Measurements from ENCODE around the gene DPH3.

Gene DPH3

DNA sequence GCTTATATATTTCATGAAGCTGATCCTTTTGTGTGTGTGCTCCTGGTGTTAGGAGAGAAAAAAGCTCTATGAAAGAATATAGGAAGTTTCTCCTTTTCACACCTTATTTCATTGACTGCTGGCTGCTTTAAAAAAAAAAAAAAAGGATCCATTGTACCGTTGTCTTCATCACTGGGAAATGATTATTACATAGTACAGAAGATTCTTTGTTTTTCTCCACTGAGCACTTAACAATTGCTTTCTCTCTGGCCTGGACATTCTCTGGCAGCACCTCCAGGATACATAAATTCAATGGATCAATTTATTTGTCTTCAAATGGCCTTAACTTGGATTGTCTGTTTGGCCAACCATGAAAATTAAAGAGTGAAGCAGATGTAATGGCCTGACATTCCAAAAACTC lies 37.2 kb downstream of the DPH3 start:
- H3K79me2 ChIP-seq (ENCODE audit: insufficient read depth, low read length), result no peaks in the 10 kb centered on the region
- no peak overlapping the region for H2AFZ ChIP-seq (ENCODE audit: low read depth, low read length, severe bottlenecking)
- no peak overlapping the region for H3K4me3 ChIP-seq (ENCODE audit: insufficient read depth, low read length, poor library complexity, severe bottlenecking)
- no peaks in the 10 kb centered on the region for H3F3A ChIP-seq (ENCODE audit: insufficient read depth)
- no peaks in the 10 kb centered on the region for H4K20me1 ChIP-seq (ENCODE audit: low read depth, low read length)
- TF ChIP-seq EZH2phosphoT487 (conservative IDR thresholded peaks at IDR 0.05; ENCODE audit: low read length), result no peak
- TF ChIP-seq, protein P1, sequence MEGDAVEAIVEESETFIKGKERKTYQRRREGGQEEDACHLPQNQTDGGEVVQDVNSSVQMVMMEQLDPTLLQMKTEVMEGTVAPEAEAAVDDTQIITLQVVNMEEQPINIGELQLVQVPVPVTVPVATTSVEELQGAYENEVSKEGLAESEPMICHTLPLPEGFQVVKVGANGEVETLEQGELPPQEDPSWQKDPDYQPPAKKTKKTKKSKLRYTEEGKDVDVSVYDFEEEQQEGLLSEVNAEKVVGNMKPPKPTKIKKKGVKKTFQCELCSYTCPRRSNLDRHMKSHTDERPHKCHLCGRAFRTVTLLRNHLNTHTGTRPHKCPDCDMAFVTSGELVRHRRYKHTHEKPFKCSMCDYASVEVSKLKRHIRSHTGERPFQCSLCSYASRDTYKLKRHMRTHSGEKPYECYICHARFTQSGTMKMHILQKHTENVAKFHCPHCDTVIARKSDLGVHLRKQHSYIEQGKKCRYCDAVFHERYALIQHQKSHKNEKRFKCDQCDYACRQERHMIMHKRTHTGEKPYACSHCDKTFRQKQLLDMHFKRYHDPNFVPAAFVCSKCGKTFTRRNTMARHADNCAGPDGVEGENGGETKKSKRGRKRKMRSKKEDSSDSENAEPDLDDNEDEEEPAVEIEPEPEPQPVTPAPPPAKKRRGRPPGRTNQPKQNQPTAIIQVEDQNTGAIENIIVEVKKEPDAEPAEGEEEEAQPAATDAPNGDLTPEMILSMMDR (IDR thresholded peaks at IDR 0.05; ENCODE audit: insufficient read depth, low read length, poor library complexity, severe bottlenecking), result no peak
- no peak overlapping the region for H3K27ac ChIP-seq (ENCODE audit: low read depth, low read length)
- H3K9me2 ChIP-seq (replicated peaks; ENCODE audit: insufficient read depth, low read length), result no peaks in the 10 kb centered on the region
- no peak overlapping the region for H3K4me2 ChIP-seq (ENCODE audit: low read depth, low read length, poor library complexity, severe bottlenecking)
- no peaks in the 10 kb centered on the region for H3K9me3 ChIP-seq (ENCODE audit: insufficient read depth, low read length)
- no peaks in the 10 kb centered on the region for H3K36me3 ChIP-seq (ENCODE audit: low read length)
- H3K27me3 ChIP-seq (ENCODE audit: low read length), result no peaks in the 10 kb centered on the region
- no peak overlapping the region for H3K9ac ChIP-seq (ENCODE audit: low read length)

DNA sequence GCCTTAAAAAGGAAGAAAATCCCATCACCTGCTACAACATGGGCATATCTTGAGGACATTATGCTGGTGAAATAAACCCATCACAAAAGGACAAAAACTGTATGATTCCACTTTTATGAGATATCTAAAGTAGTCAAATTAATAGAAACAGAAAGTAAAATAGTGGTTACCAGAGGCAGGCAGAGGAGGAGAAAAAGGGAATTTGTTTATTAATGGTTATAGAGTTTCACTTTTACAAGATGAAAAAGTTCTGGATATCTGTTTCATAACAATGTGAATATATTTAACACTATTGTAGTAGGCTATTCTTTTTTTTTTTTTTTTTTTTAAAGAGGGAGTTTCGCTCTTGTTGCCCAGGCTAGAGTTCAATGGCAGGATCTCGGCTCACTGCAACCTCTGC lies 40.4 kb downstream of the DPH3 start:
- no peaks in the 10 kb centered on the region for H3K9me2 ChIP-seq (replicated peaks; ENCODE audit: insufficient read depth, low read length)
- no peaks in the 10 kb centered on the region for H4K20me1 ChIP-seq (ENCODE audit: low read depth, low read length)
- H3K79me2 ChIP-seq (ENCODE audit: insufficient read depth, low read length), result no peaks in the 10 kb centered on the region
- H3K9me3 ChIP-seq (ENCODE audit: insufficient read depth, low read length), result no peaks in the 10 kb centered on the region
- H3F3A ChIP-seq (ENCODE audit: insufficient read depth), result no peaks in the 10 kb centered on the region
- H3K27ac ChIP-seq (ENCODE audit: low read depth, low read length), result no peak overlapping the region
- H3K9ac ChIP-seq (ENCODE audit: low read length), result no peak overlapping the region
- H3K27me3 ChIP-seq (ENCODE audit: low read length), result no peaks in the 10 kb centered on the region
- H2AFZ ChIP-seq (ENCODE audit: low read depth, low read length, severe bottlenecking), result no peak overlapping the region
- TF ChIP-seq EZH2phosphoT487 (conservative IDR thresholded peaks at IDR 0.05; ENCODE audit: low read length), result no peak
- TF ChIP-seq, protein P1 (IDR thresholded peaks at IDR 0.05; ENCODE audit: insufficient read depth, low read length, poor library complexity, severe bottlenecking), result no peak
- H3K36me3 ChIP-seq (ENCODE audit: low read length), result no peaks in the 10 kb centered on the region
- no peak overlapping the region for H3K4me3 ChIP-seq (ENCODE audit: insufficient read depth, low read length, poor library complexity, severe bottlenecking)
- H3K4me2 ChIP-seq (ENCODE audit: low read depth, low read length, poor library complexity, severe bottlenecking), result no peak overlapping the region

DNA sequence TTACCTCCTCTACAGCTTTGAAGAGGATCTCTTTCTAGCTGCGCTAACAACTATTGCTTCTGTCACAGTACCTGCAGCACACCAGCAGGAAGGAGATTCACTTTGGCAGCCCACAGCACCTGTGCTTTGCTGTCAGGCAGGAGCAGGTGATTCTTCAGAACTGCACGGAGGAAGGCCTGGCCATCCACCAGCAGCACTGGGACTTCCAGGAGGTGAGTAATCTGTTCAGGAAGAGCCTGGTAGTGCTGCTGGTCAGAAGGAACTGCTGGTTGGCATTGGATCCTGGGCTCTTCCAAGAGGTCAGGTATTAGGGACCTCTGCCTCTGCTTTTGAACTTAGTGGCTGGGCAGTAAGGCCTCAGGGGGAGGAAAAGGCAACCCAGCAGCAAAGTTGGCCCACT lies 42.2 kb downstream of the DPH3 start:
- Histone ChIP-seq H3K36me3 (ENCODE audit: low read length) (no peaks in the 10 kb centered on the region), H3K27me3 (ENCODE audit: low read length) (no peaks in the 10 kb centered on the region), H3K9me2 (replicated peaks; ENCODE audit: insufficient read depth, low read length) (no peaks in the 10 kb centered on the region), H3K79me2 (ENCODE audit: insufficient read depth, low read length) (no peaks in the 10 kb centered on the region), H3K4me3 (ENCODE audit: insufficient read depth, low read length, poor library complexity, severe bottlenecking) (no peak overlapping the region), H2AFZ (ENCODE audit: low read depth, low read length, severe bottlenecking) (no peak overlapping the region), H3F3A (ENCODE audit: insufficient read depth) (no peaks in the 10 kb centered on the region), H3K9ac (ENCODE audit: low read length) (no peak overlapping the region), H3K27ac (ENCODE audit: low read depth, low read length) (no peak overlapping the region), H3K4me2 (ENCODE audit: low read depth, low read length, poor library complexity, severe bottlenecking) (no peak overlapping the region), H3K9me3 (ENCODE audit: insufficient read depth, low read length) (no peaks in the 10 kb centered on the region), H4K20me1 (ENCODE audit: low read depth, low read length) (no peaks in the 10 kb centered on the region)
- TF ChIP-seq, protein P1 (IDR thresholded peaks at IDR 0.05; ENCODE audit: insufficient read depth, low read length, poor library complexity, severe bottlenecking), result no peak
- no peak for TF ChIP-seq EZH2phosphoT487 (conservative IDR thresholded peaks at IDR 0.05; ENCODE audit: low read length)
